Effector memory CD8-positive, alpha-beta T cell (primary cell): Measurements from ENCODE around the gene PSD4.
A peak's percentile ranks its signal among the peaks of the same experiment; 100 is the strongest.

Experiments used
- ATAC-seq: fragments of 150-1000 bp; cut with Tn5 transposase; replicated peaks from 2 replicates; pipeline ENCODE4 v1.10.0; 2021; ENCODE audit warnings: mild to moderate bottlenecking, moderate library complexity
- DNase-seq, 3 experiments: peaks; one replicate each; pipeline ENCODE4 v3.0.0; 2021
- H3K27ac Mint-ChIP-seq, 2 donors: one replicate each; pipeline ENCODE4 v1.8.0; 2022; ENCODE audit warnings: mild to moderate bottlenecking in 2 of 2, mixed read lengths in 2 of 2, moderate library complexity in 2 of 2
- H3K27me3 Mint-ChIP-seq, 2 donors: one replicate each; pipeline ENCODE4 v1.8.0; 2022; ENCODE audit warnings: mixed read lengths in 2 of 2
- H3K36me3 Mint-ChIP-seq: one replicate; pipeline ENCODE4 v1.8.0; 2022; ENCODE audit warnings: mild to moderate bottlenecking, moderate library complexity, mixed read lengths; ENCODE audit not compliant: insufficient read depth
- H3K4me1 Mint-ChIP-seq, 2 donors: one replicate each; pipeline ENCODE4 v1.8.0; 2022; ENCODE audit warnings: low read depth in 2 of 2, mixed read lengths in 2 of 2
- H3K4me3 Mint-ChIP-seq, 2 donors: one replicate each; pipeline ENCODE4 v1.8.0; 2022; ENCODE audit warnings: mild to moderate bottlenecking in 2 of 2, mixed read lengths in 2 of 2, moderate library complexity in 2 of 2
- H3K9me3 Mint-ChIP-seq, 2 donors: one replicate each; pipeline ENCODE4 v1.8.0; 2022; ENCODE audit warnings: mixed read lengths in 2 of 2

Gene PSD4

GRCh38 chr2:113178891-113179290, 5.1 kb downstream of the PSD4 start:
- Mint-ChIP-seq H3K4me3 (peak overlapping the region; percentile 76 to 82), H3K36me3 (peaks cover 40% of the 10 kb centered on the region), H3K27ac (peak overlapping the region; percentile 53 to 97), H3K27me3 (no peaks in the 10 kb centered on the region), H3K4me1 (peaks cover 73 to 76% of the 10 kb centered on the region in 2 donors), H3K9me3 (no peaks in the 10 kb centered on the region)
- no peak for DNase-seq
- ATAC-seq = peak; percentile 22

- no peak for ATAC-seq
- peaks cover 40% of the 10 kb centered on the region for H3K36me3 Mint-ChIP-seq
These were observed 5.8 kb downstream of the PSD4 start for GRCh38 chr2:113179446-113180045.

GRCh38 chr2:113180131-113180946, 6.6 kb downstream of the PSD4 start:
- ATAC-seq = peak; percentile 29
- DNase-seq = no peak
- Mint-ChIP-seq H3K4me3 (peak overlapping the region; percentile 76 to 82), H3K27me3 (no peaks in the 10 kb centered on the region), H3K9me3 (no peaks in the 10 kb centered on the region), H3K4me1 (peaks cover 74 to 82% of the 10 kb centered on the region in 2 donors), H3K36me3 (peaks cover 38% of the 10 kb centered on the region), H3K27ac (peak overlapping the region; percentile 92 to 97)

More at GRCh38 chr2:113179446-113180045, 5.8 kb downstream of the PSD4 start:
- peaks cover 73 to 78% of the 10 kb centered on the region in 2 donors for H3K4me1 Mint-ChIP-seq
- H3K27me3 Mint-ChIP-seq = no peaks in the 10 kb centered on the region
- DNase-seq = no peak
- H3K4me3 Mint-ChIP-seq = peak overlapping the region; percentile 76 to 82
- H3K27ac Mint-ChIP-seq = peak overlapping the region; percentile 92 to 97
- H3K9me3 Mint-ChIP-seq = no peaks in the 10 kb centered on the region

- DNase-seq (no peak), ATAC-seq (peak; percentile 63)
- Mint-ChIP-seq H3K36me3 (peaks cover 43% of the 10 kb centered on the region), H3K4me3 (peak overlapping the region; percentile 76 to 82), H3K27me3 (no peaks in the 10 kb centered on the region), H3K9me3 (no peaks in the 10 kb centered on the region), H3K4me1 (peaks cover 81 to 87% of the 10 kb centered on the region in 2 donors), H3K27ac (peak overlapping the region; percentile 92 to 97)
These were observed 7.7 kb downstream of the PSD4 start for GRCh38 chr2:113181258-113182051.

GRCh38 chr2:113182471-113183260, 8.9 kb downstream of the PSD4 start:
- no peaks in the 10 kb centered on the region for H3K27me3 Mint-ChIP-seq
- H3K4me1 Mint-ChIP-seq = peaks cover 78 to 84% of the 10 kb centered on the region in 2 donors
- H3K27ac Mint-ChIP-seq = peak overlapping the region; percentile 92 to 97
- ATAC-seq (no peak), DNase-seq (no peak)
- peaks cover 46% of the 10 kb centered on the region for H3K36me3 Mint-ChIP-seq
- no peaks in the 10 kb centered on the region for H3K9me3 Mint-ChIP-seq
- peak overlapping the region; percentile 76 to 82 for H3K4me3 Mint-ChIP-seq

GRCh38 chr2:113183264-113183663, 9.5 kb downstream of the PSD4 start:
- Mint-ChIP-seq H3K36me3 (peaks cover 46% of the 10 kb centered on the region), H3K27ac (peak overlapping the region; percentile 92 to 97), H3K4me3 (peak overlapping the region; percentile 76 to 82), H3K27me3 (no peaks in the 10 kb centered on the region), H3K9me3 (no peaks in the 10 kb centered on the region), H3K4me1 (peaks cover 77 to 83% of the 10 kb centered on the region in 2 donors)
- ATAC-seq = no peak
- no peak for DNase-seq

- Mint-ChIP-seq H3K4me1 (peaks cover 72 to 80% of the 10 kb centered on the region in 2 donors), H3K27me3 (no peaks in the 10 kb centered on the region), H3K27ac (peak overlapping the region; percentile 92 to 97), H3K9me3 (no peaks in the 10 kb centered on the region), H3K4me3 (peak overlapping the region; percentile 76 to 82), H3K36me3 (peaks cover 46% of the 10 kb centered on the region)
- no peak for ATAC-seq
- no peak for DNase-seq
These were observed 9.9 kb downstream of the PSD4 start for GRCh38 chr2:113183703-113184102.

- H3K27ac Mint-ChIP-seq = peak overlapping the region; percentile 92 to 97
- H3K36me3 Mint-ChIP-seq = peaks cover 47% of the 10 kb centered on the region
- ATAC-seq = no peak
- peak overlapping the region; percentile 44 to 48 for H3K4me3 Mint-ChIP-seq
- H3K4me1 Mint-ChIP-seq = peaks cover 70 to 79% of the 10 kb centered on the region in 2 donors
- H3K27me3 Mint-ChIP-seq = no peaks in the 10 kb centered on the region
- DNase-seq = no peak
- no peaks in the 10 kb centered on the region for H3K9me3 Mint-ChIP-seq
These were observed 10.9 kb downstream of the PSD4 start for GRCh38 chr2:113184531-113185230.

GRCh38 chr2:113185664-113186432, 12.1 kb downstream of the PSD4 start:
- Mint-ChIP-seq H3K4me1 (peaks cover 67 to 80% of the 10 kb centered on the region in 2 donors), H3K4me3 (peak overlapping the region; percentile 1 to 51), H3K9me3 (no peaks in the 10 kb centered on the region), H3K27ac (peak overlapping the region; percentile 92 to 97), H3K36me3 (peaks cover 57% of the 10 kb centered on the region), H3K27me3 (no peaks in the 10 kb centered on the region)
- DNase-seq (no peak), ATAC-seq (no peak)

- Mint-ChIP-seq H3K27me3 (no peaks in the 10 kb centered on the region), H3K9me3 (no peaks in the 10 kb centered on the region), H3K4me1 (peaks cover 61 to 76% of the 10 kb centered on the region in 2 donors), H3K27ac (peak overlapping the region; percentile 92 to 97), H3K36me3 (peaks cover 63% of the 10 kb centered on the region), H3K4me3 (peak overlapping the region; percentile 1 to 51)
- DNase-seq (no peak), ATAC-seq (no peak)
These were observed 12.6 kb downstream of the PSD4 start for GRCh38 chr2:113186433-113186796.

- Mint-ChIP-seq H3K27ac (peak overlapping the region; percentile 93 to 97), H3K27me3 (no peaks in the 10 kb centered on the region), H3K4me1 (peaks cover 52 to 68% of the 10 kb centered on the region in 2 donors), H3K36me3 (peaks cover 66% of the 10 kb centered on the region), H3K4me3 (peak overlapping the region; percentile 47 to 53), H3K9me3 (no peaks in the 10 kb centered on the region)
- no peak for ATAC-seq
- no peak for DNase-seq
These were observed 14.0 kb downstream of the PSD4 start for GRCh38 chr2:113187771-113188170.

GRCh38 chr2:113190871-113191270, 17.1 kb downstream of the PSD4 start:
- ATAC-seq = no peak
- no peak overlapping the region for H3K4me3 Mint-ChIP-seq
- no peaks in the 10 kb centered on the region for H3K9me3 Mint-ChIP-seq
- H3K4me1 Mint-ChIP-seq = peaks cover 35 to 45% of the 10 kb centered on the region in 2 donors
- H3K27ac Mint-ChIP-seq = peak overlapping the region; percentile 79 to 89
- peaks cover 64% of the 10 kb centered on the region for H3K36me3 Mint-ChIP-seq
- no peaks in the 10 kb centered on the region for H3K27me3 Mint-ChIP-seq
- no peak for DNase-seq
